PFSK-1 (cell line): ENCODE data around the gene GFRA1.

ENCODE experiments used
- FOXP2 ChIP-seq: optimal IDR thresholded peaks from 2 replicates; pipeline ENCODE3; 2011; ENCODE audit warnings: borderline replicate concordance, control low read depth, inconsistent platforms; ENCODE audit not compliant: insufficient read depth; ENCODE audit errors: extremely low read length, extremely low read depth
- POLR2AphosphoS5 ChIP-seq: IDR thresholded peaks from 2 replicates; pipeline ENCODE4 v1.6.1; 2012; ENCODE audit warnings: low read depth, mild to moderate bottlenecking, control low read depth, low read length, moderate library complexity
- SIN3A ChIP-seq: IDR thresholded peaks from 2 replicates; pipeline ENCODE4 v1.6.1; 2012; ENCODE audit warnings: mild to moderate bottlenecking, low read length, moderate library complexity, borderline replicate concordance; ENCODE audit not compliant: insufficient read depth
- TAF1 ChIP-seq: IDR thresholded peaks from 2 replicates; pipeline ENCODE4 v1.6.1; 2012; ENCODE audit warnings: low read length, control low read depth, borderline replicate concordance; ENCODE audit not compliant: insufficient read depth
- TF ChIP-seq, protein P1 (sequence below), 2 experiments: IDR thresholded peaks; 2 replicates each; pipeline versions ENCODE4 v1.6.1 to v1.8.0; 2011 to 2012; ENCODE audit warnings: low read depth in 2 of 2, low read length in 2 of 2, control low read depth in 1 of 2, inconsistent platforms in 1 of 2, mild to moderate bottlenecking in 1 of 2, moderate library complexity in 1 of 2; ENCODE audit not compliant: insufficient read depth in 1 of 2

GFRA1 gene

DNA sequence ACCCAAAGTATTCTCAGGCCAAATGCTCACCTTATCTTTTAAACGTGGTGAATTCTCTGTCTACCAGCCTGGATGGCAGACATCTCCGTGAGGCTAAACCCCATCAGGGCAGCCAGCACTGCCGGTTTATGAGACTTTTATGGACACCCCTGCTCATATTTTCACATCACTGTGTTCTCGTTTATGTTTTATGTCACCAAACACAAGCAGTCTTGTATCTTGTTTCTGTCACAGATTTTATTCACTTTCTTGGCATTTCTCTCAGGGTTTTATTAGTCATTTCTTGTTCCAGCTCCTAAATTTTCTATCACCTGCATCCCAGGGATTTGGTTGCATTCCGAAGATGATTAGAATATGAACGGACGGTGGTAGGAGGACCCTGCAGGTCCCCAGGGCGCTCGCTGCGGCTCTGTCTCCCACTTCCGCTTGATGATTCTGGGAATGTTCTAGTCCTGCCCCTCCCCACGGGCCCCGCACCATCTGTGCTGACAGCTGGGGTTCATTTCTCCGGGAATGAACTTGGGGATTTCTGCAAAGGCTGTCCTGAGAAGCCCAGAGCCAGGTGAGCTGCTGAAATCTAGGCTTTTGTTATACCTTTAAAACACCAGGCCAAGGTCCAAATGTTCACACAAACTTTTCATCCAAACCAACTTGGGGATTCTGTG lies 217.6 kb downstream of the GFRA1 start:
- no peak for TF ChIP-seq TAF1
- TF ChIP-seq FOXP2: no peak
- TF ChIP-seq SIN3A: no peak
- TF ChIP-seq POLR2AphosphoS5: no peak
- TF ChIP-seq, protein P1, sequence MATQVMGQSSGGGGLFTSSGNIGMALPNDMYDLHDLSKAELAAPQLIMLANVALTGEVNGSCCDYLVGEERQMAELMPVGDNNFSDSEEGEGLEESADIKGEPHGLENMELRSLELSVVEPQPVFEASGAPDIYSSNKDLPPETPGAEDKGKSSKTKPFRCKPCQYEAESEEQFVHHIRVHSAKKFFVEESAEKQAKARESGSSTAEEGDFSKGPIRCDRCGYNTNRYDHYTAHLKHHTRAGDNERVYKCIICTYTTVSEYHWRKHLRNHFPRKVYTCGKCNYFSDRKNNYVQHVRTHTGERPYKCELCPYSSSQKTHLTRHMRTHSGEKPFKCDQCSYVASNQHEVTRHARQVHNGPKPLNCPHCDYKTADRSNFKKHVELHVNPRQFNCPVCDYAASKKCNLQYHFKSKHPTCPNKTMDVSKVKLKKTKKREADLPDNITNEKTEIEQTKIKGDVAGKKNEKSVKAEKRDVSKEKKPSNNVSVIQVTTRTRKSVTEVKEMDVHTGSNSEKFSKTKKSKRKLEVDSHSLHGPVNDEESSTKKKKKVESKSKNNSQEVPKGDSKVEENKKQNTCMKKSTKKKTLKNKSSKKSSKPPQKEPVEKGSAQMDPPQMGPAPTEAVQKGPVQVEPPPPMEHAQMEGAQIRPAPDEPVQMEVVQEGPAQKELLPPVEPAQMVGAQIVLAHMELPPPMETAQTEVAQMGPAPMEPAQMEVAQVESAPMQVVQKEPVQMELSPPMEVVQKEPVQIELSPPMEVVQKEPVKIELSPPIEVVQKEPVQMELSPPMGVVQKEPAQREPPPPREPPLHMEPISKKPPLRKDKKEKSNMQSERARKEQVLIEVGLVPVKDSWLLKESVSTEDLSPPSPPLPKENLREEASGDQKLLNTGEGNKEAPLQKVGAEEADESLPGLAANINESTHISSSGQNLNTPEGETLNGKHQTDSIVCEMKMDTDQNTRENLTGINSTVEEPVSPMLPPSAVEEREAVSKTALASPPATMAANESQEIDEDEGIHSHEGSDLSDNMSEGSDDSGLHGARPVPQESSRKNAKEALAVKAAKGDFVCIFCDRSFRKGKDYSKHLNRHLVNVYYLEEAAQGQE (IDR thresholded peaks at IDR 0.05; ENCODE audit: insufficient read depth in 1 of 2, low read depth in 2 of 2, low read length in 2 of 2): no peak

DNA sequence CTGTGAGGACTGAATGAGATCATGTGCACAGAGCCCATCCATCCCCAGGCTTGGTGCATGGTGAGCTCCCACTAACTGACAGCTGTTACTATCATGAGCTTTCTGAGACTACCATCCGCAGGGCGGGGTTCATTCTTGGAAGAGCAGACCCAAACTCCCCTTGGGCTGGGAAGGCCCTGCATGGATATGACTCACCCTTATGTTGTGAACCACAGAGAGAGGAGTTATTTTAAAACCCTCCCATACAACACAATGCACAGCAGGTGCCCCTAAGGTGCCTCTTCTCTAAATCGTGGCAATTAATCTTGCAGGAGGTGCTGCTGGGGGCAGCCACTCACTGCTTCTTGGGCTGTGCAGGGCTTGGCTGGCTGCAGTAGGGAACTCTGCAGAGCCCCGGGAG lies 219.1 kb downstream of the GFRA1 start:
- TF ChIP-seq POLR2AphosphoS5 (no peak), SIN3A (no peak), TAF1 (no peak), FOXP2 (no peak)
- TF ChIP-seq, protein P1 (IDR thresholded peaks at IDR 0.05; ENCODE audit: insufficient read depth in 1 of 2, low read depth in 2 of 2, low read length in 2 of 2): no peak

DNA sequence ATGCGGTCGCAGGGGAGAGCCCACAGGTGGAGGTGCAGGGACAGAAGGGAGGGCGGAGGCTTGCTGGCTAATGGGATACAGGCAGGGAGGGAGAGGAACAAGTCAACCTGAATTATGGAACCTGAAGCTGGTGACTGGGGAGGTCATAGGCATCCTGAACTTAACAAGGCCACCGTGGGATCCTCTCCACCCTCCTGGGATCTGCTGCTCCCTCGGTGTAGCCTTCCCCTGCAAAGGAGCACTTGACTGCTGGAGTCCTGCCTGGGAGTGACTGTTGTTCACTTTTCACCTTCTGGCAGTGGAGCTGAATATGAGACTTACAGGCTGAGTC lies 223.1 kb downstream of the GFRA1 start:
- TF ChIP-seq TAF1 (no peak), FOXP2 (no peak)

DNA sequence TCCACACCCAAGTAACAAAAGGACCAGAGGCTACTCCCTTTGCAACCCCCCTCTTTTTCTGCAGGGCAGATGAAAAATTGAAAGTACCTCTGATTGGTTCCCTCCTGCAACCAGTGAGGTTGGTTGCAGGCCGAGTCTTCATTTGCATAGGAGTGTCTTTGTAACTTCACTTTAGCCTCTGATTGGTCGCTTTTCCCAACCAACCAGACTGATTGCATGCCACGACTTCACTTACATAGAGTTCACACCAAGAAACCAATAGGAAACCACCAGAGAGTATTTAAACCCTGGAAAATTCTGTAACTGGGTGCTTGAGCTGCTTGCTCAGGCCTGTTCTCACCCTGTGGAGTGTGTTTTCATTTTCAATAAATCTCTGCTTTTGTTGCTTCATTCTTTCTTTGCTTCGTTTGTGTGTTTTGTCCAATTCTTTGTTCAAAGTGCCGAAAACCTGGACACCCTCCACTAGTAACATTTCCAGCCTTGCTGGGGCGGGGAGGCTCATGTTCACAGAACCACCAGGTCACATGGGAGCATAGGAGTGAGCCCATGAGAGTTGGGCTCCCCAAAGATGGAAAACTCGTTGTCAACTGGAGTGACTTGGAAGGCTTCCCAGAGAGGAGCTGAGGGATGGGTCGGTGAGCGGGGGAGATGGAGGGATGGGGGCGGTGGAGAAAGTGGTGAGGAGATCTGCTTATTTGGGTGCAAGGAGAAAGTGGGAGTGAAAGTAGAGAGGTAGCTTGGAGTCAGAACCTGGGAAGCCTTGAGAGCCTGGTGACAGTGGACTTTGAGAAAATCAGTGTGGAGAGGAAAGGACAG lies 223.6 kb downstream of the GFRA1 start:
- TF ChIP-seq SIN3A (no peak), POLR2AphosphoS5 (no peak), FOXP2 (no peak), TAF1 (no peak)
- TF ChIP-seq, protein P1 (IDR thresholded peaks at IDR 0.05; ENCODE audit: insufficient read depth in 1 of 2, low read depth in 2 of 2, low read length in 2 of 2): no peak

DNA sequence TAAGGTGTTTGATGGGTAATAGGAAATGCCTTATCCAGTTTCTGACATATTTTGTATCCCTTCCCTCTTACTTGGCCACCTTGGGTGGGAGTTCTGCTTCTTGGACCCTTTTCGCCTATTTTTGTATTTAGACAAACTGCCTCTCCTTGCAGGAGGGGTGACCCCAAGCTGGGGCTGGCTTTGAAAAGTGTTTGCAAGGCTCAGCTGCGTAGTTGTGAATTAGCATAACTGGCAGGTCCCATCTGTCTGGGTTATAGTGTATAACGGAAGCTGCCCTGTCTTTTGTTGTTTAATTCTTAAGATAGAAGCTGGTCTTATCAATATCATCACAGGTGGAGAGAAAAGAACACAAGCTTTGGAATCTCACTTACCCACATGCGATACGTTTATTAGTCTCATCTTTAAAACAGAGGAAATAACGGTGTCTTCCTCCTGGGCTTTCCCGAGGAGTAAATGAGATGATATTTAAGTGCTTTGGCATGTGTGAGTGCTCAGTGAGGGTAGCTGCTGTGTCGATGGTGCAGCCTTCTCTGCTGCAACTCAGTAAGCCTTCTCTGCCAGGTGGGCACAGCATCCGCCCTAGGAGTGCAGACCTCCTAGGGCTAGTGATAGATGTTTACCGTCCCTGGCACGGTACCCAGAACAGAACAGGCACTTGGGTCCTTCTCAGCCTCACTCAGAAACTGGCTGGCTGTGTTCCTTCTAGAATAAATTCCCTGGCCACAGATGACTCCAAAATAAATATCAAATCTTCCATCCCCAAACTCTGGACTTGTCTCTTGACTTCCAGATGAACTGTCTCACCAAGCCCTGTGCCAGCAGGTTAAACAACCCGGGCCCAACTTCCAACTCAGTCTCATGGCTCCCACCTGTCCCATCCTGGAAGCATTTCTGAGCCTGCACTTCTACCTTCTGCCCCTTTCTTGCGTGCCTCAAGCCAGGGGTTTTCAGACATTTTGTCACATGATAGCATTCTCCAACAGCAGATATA lies 227.3 kb downstream of the GFRA1 start:
- TF ChIP-seq FOXP2 (no peak), POLR2AphosphoS5 (no peak), SIN3A (no peak)
